ENCODE results near the gene MDM2.

MDM2 gene

GRCh38 chr12:68765696-68766095 lies 42.3 kb upstream of the MDM2 start:
- no peak overlapping the region for H3K4me3 ChIP-seq (ENCODE audit: low read depth, low read length)
- DNase-seq (ENCODE audit: low read depth): no peak
- no peak for TF ChIP-seq CTCF (IDR thresholded peaks at IDR 0.05; ENCODE audit: control insufficient read depth, extremely low read depth, insufficient read depth)

DNA sequence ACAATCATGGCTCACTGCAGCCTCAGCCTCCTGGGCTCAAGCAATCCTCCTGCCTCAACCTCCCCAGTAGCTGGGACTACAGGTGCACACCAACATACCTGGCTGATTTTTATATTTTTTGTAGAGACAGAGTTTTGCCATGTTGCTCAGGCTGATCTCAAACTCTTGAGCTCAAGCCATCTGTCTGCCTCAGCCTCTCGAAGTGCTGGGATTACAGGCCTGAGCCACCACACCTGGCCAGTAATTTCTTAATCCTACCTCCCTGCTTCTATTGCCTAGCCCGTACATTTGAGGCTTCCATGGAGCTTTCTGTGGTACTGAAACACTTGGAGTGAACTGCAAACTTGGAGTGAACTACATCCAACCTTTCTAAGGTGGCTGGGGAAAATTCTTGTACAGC lies 41.3 kb upstream of the MDM2 start:
- no peak for TF ChIP-seq CTCF (IDR thresholded peaks at IDR 0.05; ENCODE audit: control insufficient read depth, extremely low read depth, insufficient read depth)

GRCh38 chr12:68767191-68767590 lies 40.8 kb upstream of the MDM2 start:
- no peak overlapping the region for H3K4me3 ChIP-seq (ENCODE audit: low read depth, low read length)
- no peak for TF ChIP-seq CTCF (IDR thresholded peaks at IDR 0.05; ENCODE audit: control insufficient read depth, extremely low read depth, insufficient read depth)
- DNase-seq (ENCODE audit: low read depth): no peak

More for the DNA sequence above, 41.3 kb upstream of the MDM2 start:
- no peak overlapping the region for H3K4me3 ChIP-seq (ENCODE audit: low read depth, low read length)
- no peak for DNase-seq (ENCODE audit: low read depth)

DNA sequence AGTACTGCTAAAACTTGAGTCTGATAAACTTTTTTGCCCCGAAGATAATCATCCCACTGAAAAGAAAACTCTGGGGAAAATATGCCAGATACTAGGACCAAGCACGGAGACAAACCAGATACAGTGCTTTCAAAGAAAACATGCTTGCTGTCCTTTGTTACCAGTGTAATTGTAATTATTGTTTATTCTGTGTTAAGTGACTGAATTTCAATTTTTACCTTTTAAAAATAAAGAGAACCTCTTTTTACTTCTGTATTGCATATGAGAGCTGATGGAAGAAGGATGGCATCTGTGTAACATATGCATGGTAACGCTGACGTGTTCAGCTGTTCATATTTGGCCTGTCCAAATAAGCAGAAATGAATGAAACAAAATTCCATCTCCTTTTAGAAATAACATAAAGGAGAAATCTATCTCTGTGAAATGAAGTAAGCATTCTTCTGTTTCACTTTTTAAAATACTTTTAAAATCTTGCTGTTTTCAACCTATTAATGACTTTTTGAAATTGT lies 39.5 kb upstream of the MDM2 start:
- DNase-seq (ENCODE audit: low read depth): no peak
- no peak for TF ChIP-seq CTCF (IDR thresholded peaks at IDR 0.05; ENCODE audit: control insufficient read depth, extremely low read depth, insufficient read depth)
- H3K4me3 ChIP-seq (ENCODE audit: low read depth, low read length): no peak overlapping the region

DNA sequence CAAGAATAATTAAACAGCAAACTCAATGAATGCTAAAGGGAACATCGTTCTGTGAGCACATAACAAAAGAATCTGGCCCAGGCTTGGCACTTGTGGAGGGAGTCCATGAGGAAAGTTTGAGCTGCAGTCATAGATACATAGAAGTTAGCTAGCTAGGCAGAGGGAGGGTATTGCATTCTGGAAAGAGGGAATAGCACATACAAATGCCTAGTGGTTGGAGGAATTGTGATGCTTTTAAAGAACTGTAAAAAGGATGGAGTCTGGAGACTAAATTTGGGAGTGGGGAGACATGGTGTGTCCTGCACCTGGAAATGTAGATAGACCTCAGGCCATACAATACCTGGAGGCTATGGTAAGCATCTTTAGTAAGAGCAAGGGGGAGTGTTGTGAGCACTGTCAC lies 38.0 kb upstream of the MDM2 start:
- no peak overlapping the region for H3K4me3 ChIP-seq (ENCODE audit: low read depth, low read length)

GRCh38 chr12:68771223-68771925 lies 36.6 kb upstream of the MDM2 start:
- no peak for DNase-seq (ENCODE audit: low read depth)
- H3K4me3 ChIP-seq (ENCODE audit: low read depth, low read length): no peak overlapping the region
- no peak for TF ChIP-seq CTCF (IDR thresholded peaks at IDR 0.05; ENCODE audit: control insufficient read depth, extremely low read depth, insufficient read depth)

More for the DNA sequence above, 38.0 kb upstream of the MDM2 start:
- no peak for DNase-seq (ENCODE audit: low read depth)
- no peak for TF ChIP-seq CTCF (IDR thresholded peaks at IDR 0.05; ENCODE audit: control insufficient read depth, extremely low read depth, insufficient read depth)

GRCh38 chr12:68772714-68773113 lies 35.3 kb upstream of the MDM2 start:
- DNase-seq (ENCODE audit: low read depth): no peak
- H3K4me3 ChIP-seq (ENCODE audit: low read depth, low read length): no peak overlapping the region
- TF ChIP-seq CTCF (IDR thresholded peaks at IDR 0.05; ENCODE audit: control insufficient read depth, extremely low read depth, insufficient read depth): no peak

All from LNCaP clone FGC (cell line).